Testis (tissue), 3 donors: Measurements from ENCODE around the gene WRNIP1. TPM values are rescaled to one million over a fixed set of nuclear protein-coding genes. Genes with fewer than 3 reads are reported as not detected.

Source experiments
- DNase-seq: peaks from one replicate; pipeline ENCODE4 v3.0.0-alpha.2; 2019
- H3K27ac ChIP-seq, 2 donors: fragments of 200-600 bp; sonication (generic); one replicate each; pipeline ENCODE4 v1.5.1; 2019
- H3K27me3 ChIP-seq: fragments of 200-600 bp; sonication (generic); one replicate; pipeline ENCODE4 v1.5.1; 2019
- H3K36me3 ChIP-seq: fragments of 200-600 bp; sonication (generic); one replicate; pipeline ENCODE4 v1.5.1; 2017; ENCODE audit warnings: low read depth; ENCODE audit errors: missing control alignments
- H3K4me1 ChIP-seq: fragments of 200-600 bp; sonication (generic); one replicate; pipeline ENCODE4 v1.5.1; 2019
- H3K4me3 ChIP-seq, 2 donors: fragments of 200-600 bp; sonication (generic); one replicate each; pipeline ENCODE4 v1.5.1; 2017 to 2019
- H3K9me3 ChIP-seq: fragments of 200-600 bp; sonication (generic); one replicate; pipeline ENCODE4 v1.5.1; 2017
- CTCF ChIP-seq, 3 experiments: fragments of 450-650 bp in 2 of 3; fragments of 200-600 bp in 1 of 3; sonication (generic) in 1 of 3; IDR thresholded peaks; one replicate each; pipeline ENCODE4 v1.5.1; 2016 to 2019; ENCODE audit warnings: antibody characterized with exemption in 3 of 3, mild to moderate bottlenecking in 2 of 3, moderate library complexity in 1 of 3
- POLR2A ChIP-seq: fragments of 450-650 bp; IDR thresholded peaks from one replicate; pipeline ENCODE4 v1.6.1; 2017; ENCODE audit warnings: antibody characterized with exemption, mild to moderate bottlenecking, moderate library complexity
- WGBS, 2 donors: methylation state at CpG; one replicate each; pipeline ENCODE4 v1.1.5; 2018; 5-methylcytosine and 5-hydroxymethylcytosine counted together
- intact Hi-C: fragments of 100-400 bp; cut with DNase I; formaldehyde crosslinking; loops from one replicate; pipeline ENCODE4 v1.15.1; 2023; ENCODE audit warnings: low total_unique reads
- polyA plus RNA-seq: library from polyadenylated mRNA; stranded (reverse); fragments of 350-450 nt; fragmentation: Illumina TruSeq; extraction: RNeasy Lipid Tissue Mini Kit (QIAGEN cat#74804); gene quantifications from one replicate; pipeline ENCODE4 v1.2.3, GENCODE V29; 2014; ENCODE audit warnings: low read depth, low replicate concordance; ENCODE audit not compliant: insufficient read depth
- total RNA-seq, 2 donors: library from RNA; depleted of rRNA; stranded (reverse); fragments of >200 nt; gene quantifications; one replicate each; pipeline ENCODE4 v1.2.3, GENCODE V29; 2016

WRNIP1 gene
- total and polyA plus RNA-seq, 3 donors from 2014 or later = 57.7 to 102 (median 95.8) TPM

GRCh38 chr6:2719093-2719455 lies 46.1 kb upstream of the WRNIP1 start:
- Histone ChIP-seq H3K4me1 (no peaks in the 10 kb centered on the region), H3K9me3 (no peaks in the 10 kb centered on the region), H3K27me3 (no peaks in the 10 kb centered on the region), H3K36me3 (no peaks in the 10 kb centered on the region), H3K27ac (no peak overlapping the region), H3K4me3 (no peak overlapping the region)
- TF ChIP-seq CTCF (IDR thresholded peaks at IDR 0.05) (no peak), POLR2A (no peak)
- 57 to 63% methylated on average over 2 of the region's 2 CpGs for WGBS, 2 donors
- intact Hi-C loops = no loop called here
- no peak for DNase-seq

GRCh38 chr6:2721219-2721618 lies 44.0 kb upstream of the WRNIP1 start:
- 92 to 93% methylated on average over 3 of the region's 3 CpGs for WGBS, 2 donors
- Histone ChIP-seq H3K9me3 (no peaks in the 10 kb centered on the region), H3K27me3 (no peaks in the 10 kb centered on the region), H3K4me3 (no peak overlapping the region), H3K4me1 (no peaks in the 10 kb centered on the region), H3K36me3 (no peaks in the 10 kb centered on the region), H3K27ac (no peak overlapping the region)
- intact Hi-C loops = no loop called here
- TF ChIP-seq CTCF (IDR thresholded peaks at IDR 0.05) = no peak
- no peak for TF ChIP-seq POLR2A
- no peak for DNase-seq

- intact Hi-C loops = no loop called here
- Histone ChIP-seq H3K4me3 (no peak overlapping the region), H3K27me3 (no peaks in the 10 kb centered on the region), H3K4me1 (peaks cover 4% of the 10 kb centered on the region), H3K9me3 (no peaks in the 10 kb centered on the region), H3K36me3 (no peaks in the 10 kb centered on the region), H3K27ac (no peak overlapping the region)
- no peak for DNase-seq
- TF ChIP-seq POLR2A (no peak), CTCF (IDR thresholded peaks at IDR 0.05) (no peak)
- 81 to 88% methylated on average over 8 of the region's 8 CpGs for WGBS, 2 donors
Observed at GRCh38 chr6:2725364-2725988, 39.7 kb upstream of the WRNIP1 start.

- intact Hi-C loops = no loop called here
- DNase-seq = no peak
Observed at GRCh38 chr6:2725999-2726567, 39.1 kb upstream of the WRNIP1 start.

More at GRCh38 chr6:2725999-2726567, 39.1 kb upstream of the WRNIP1 start:
- no peak overlapping the region for H3K27ac ChIP-seq
- H3K36me3 ChIP-seq = no peaks in the 10 kb centered on the region
- H3K4me1 ChIP-seq = peaks cover 4% of the 10 kb centered on the region
- no peak for TF ChIP-seq POLR2A
- TF ChIP-seq CTCF (IDR thresholded peaks at IDR 0.05) = no peak
- H3K4me3 ChIP-seq = no peak overlapping the region
- no peaks in the 10 kb centered on the region for H3K27me3 ChIP-seq
- 58 to 61% methylated on average over 8 of the region's 8 CpGs for WGBS, 2 donors
- no peaks in the 10 kb centered on the region for H3K9me3 ChIP-seq
